ENCODE measurements around the gene LIN7C. TPM values are rescaled to one million over a fixed set of nuclear protein-coding genes. Genes with fewer than 3 reads are reported as not detected.

LIN7C gene
- total and polyA plus RNA-seq, 2 of the 13 experiments (the other 11 are each of a cell fraction or from before 2014, with no cell fraction given) = 14.8 to 37.2 TPM

GRCh38 chr11:27506200-27507182, at the start of gene LIN7C (continued):
- TF ChIP-seq NRL (CRISPR knock-in tag; IDR thresholded peaks at IDR 0.05; ENCODE audit: borderline replicate concordance) (peak; percentile 79), BRF2 (CRISPR knock-in tag; IDR thresholded peaks at IDR 0.05) (no peak), REST (IDR thresholded peaks at IDR 0.05; ENCODE audit: borderline replicate concordance in 1 of 2, low read depth in 1 of 2, low read length in 2 of 2) (0 out of 4 replicates have a peak, but pooled peaks of 1 of the 2 experiments have one; percentile 7), ZNF292 (CRISPR knock-in tag; IDR thresholded peaks at IDR 0.05; ENCODE audit: borderline replicate concordance, low read depth) (peak; percentile 66; the same call in 1 of the 2 replicates), ZNF44 (CRISPR knock-in tag; IDR thresholded peaks at IDR 0.05) (no peak), TEF (CRISPR knock-in tag; IDR thresholded peaks at IDR 0.05) (no peak), ZC3H13 (CRISPR knock-in tag; IDR thresholded peaks at IDR 0.05) (no peak), ZNF513 (CRISPR knock-in tag; conservative IDR thresholded peaks at IDR 0.05) (no peak), SKIL (CRISPR knock-in tag; IDR thresholded peaks at IDR 0.05; ENCODE audit: borderline replicate concordance) (no peak), PTBP1 (IDR thresholded peaks at IDR 0.05; ENCODE audit: low read depth, low read length, poor library complexity, severe bottlenecking) (no peak), RARG (CRISPR knock-in tag; IDR thresholded peaks at IDR 0.05; ENCODE audit: low read depth) (no peak), POLR2A (IDR thresholded peaks at IDR 0.05; ENCODE audit: insufficient read depth in 1 of 2, low read depth in 2 of 2, low read length in 2 of 2) (peak; percentile 97 to 98), BRCA1 (CRISPR knock-in tag; IDR thresholded peaks at IDR 0.05) (0 out of 2 replicates have a peak, but pooled peaks have one; percentile 63), ZNF282 (IDR thresholded peaks at IDR 0.05; ENCODE audit: partially characterized antibody) (no peak), ZNF143 (CRISPR knock-in tag; IDR thresholded peaks at IDR 0.05) (peak; percentile 50), CC2D1A (CRISPR knock-in tag; IDR thresholded peaks at IDR 0.05) (no peak), E2F1 (CRISPR knock-in tag; IDR thresholded peaks at IDR 0.05) (no peak)
